Liver (tissue), 9 donors: ENCODE data around the gene INO80C. TPM values are rescaled to one million over a fixed set of nuclear protein-coding genes. Genes with fewer than 3 reads are reported as not detected.

Experiments
- DNase-seq: peaks from one replicate; pipeline ENCODE4 v3.0.0-alpha.2; 2017; ENCODE audit warnings: low spot score
- H3K27ac ChIP-seq, 2 donors: one replicate each; pipeline ENCODE4 v1.7.0; 2013; ENCODE audit warnings: inconsistent platforms in 2 of 2, low read length in 2 of 2, control low read depth in 1 of 2, low read depth in 1 of 2, mild to moderate bottlenecking in 1 of 2
- H3K27me3 ChIP-seq, 4 donors: one replicate each; pipeline versions ENCODE4 v1.6.1 to v1.7.0; 2013; ENCODE audit warnings: low read length in 3 of 4, inconsistent platforms in 1 of 4, mild to moderate bottlenecking in 1 of 4, moderate library complexity in 1 of 4; ENCODE audit not compliant: control insufficient read depth in 4 of 4, insufficient read depth in 4 of 4
- H3K36me3 ChIP-seq, 4 donors: one replicate each; pipeline versions ENCODE4 v1.6.1 to v1.7.0; 2013; ENCODE audit warnings: low read length in 3 of 4, mild to moderate bottlenecking in 3 of 4, low read depth in 1 of 4, moderate library complexity in 1 of 4; ENCODE audit not compliant: control insufficient read depth in 4 of 4, insufficient read depth in 3 of 4
- H3K4me1 ChIP-seq, 4 donors: one replicate each; pipeline versions ENCODE4 v1.6.1 to v1.7.0; 2013; ENCODE audit warnings: low read length in 3 of 4, mild to moderate bottlenecking in 3 of 4, moderate library complexity in 1 of 4; ENCODE audit not compliant: control insufficient read depth in 4 of 4, insufficient read depth in 4 of 4
- H3K4me3 ChIP-seq, 3 donors: one replicate each; pipeline versions ENCODE4 v1.6.1 to v1.7.0; 2013; ENCODE audit warnings: low read length in 3 of 3, control low read depth in 1 of 3, low read depth in 1 of 3, mild to moderate bottlenecking in 1 of 3
- H3K9ac ChIP-seq, 2 donors: one replicate each; pipeline ENCODE4 v1.7.0; 2013; ENCODE audit warnings: low read length in 2 of 2, mild to moderate bottlenecking in 2 of 2, moderate library complexity in 2 of 2, control low read depth in 1 of 2, low read depth in 1 of 2
- H3K9me3 ChIP-seq, 4 donors: one replicate each; pipeline versions ENCODE4 v1.6.1 to v1.7.0; 2013; ENCODE audit warnings: low read length in 3 of 4; ENCODE audit not compliant: control insufficient read depth in 4 of 4
- EGR1 ChIP-seq, 2 donors: IDR thresholded peaks; 2 replicates each; pipeline ENCODE4 v1.6.1; 2016 to 2018; ENCODE audit warnings: antibody characterized with exemption in 2 of 2, low read depth in 2 of 2
- FOXA2 ChIP-seq: IDR thresholded peaks from 2 replicates; pipeline ENCODE4 v1.6.1; 2016; ENCODE audit warnings: antibody characterized with exemption
- HNF4G ChIP-seq: IDR thresholded peaks from 2 replicates; pipeline ENCODE4 v1.6.1; 2016; ENCODE audit warnings: antibody characterized with exemption
- NR2F2 ChIP-seq: IDR thresholded peaks from 2 replicates; pipeline ENCODE4 v1.6.1; 2016; ENCODE audit warnings: antibody characterized with exemption
- REST ChIP-seq: IDR thresholded peaks from 2 replicates; pipeline ENCODE4 v1.6.1; 2016; ENCODE audit warnings: antibody characterized with exemption, mild to moderate bottlenecking
- RXRA ChIP-seq, 2 donors: IDR thresholded peaks; 2 replicates each; pipeline ENCODE4 v1.6.1; 2017 to 2018; ENCODE audit warnings: antibody characterized with exemption in 2 of 2, mild to moderate bottlenecking in 1 of 2
- YY1 ChIP-seq: IDR thresholded peaks from 2 replicates; pipeline ENCODE4 v1.6.1; 2016; ENCODE audit warnings: antibody characterized with exemption, mild to moderate bottlenecking
- ZBTB33 ChIP-seq: IDR thresholded peaks from 2 replicates; pipeline ENCODE4 v1.6.1; 2016; ENCODE audit warnings: antibody characterized with exemption
- WGBS: extraction: QIAGEN DNeasy Blood & Tissue Kit; methylation state at CpG from one replicate; pipeline ENCODE4 v1.1.7; 2013; 5-methylcytosine and 5-hydroxymethylcytosine counted together
- polyA plus RNA-seq, 2 donors: library from polyadenylated mRNA; stranded (reverse) in 1 of 2; unstranded in 1 of 2; fragments of 200-250 nt in 1 of 2; fragments of >200 nt in 1 of 2; fragmentation: Nextera tagmentation in 1 of 2; extraction: Ambion mirVana in 1 of 2; gene quantifications; one replicate each; pipeline versions ENCODE4 v1.2.1 to v1.2.3, GENCODE V29; 2013 to 2015
- total RNA-seq, 2 donors: library from RNA; depleted of rRNA; stranded (reverse); fragments of >200 nt; gene quantifications; one replicate each; pipeline ENCODE4 v1.2.3, GENCODE V29; 2014
- TF ChIP-seq, protein P1 (sequence below): IDR thresholded peaks from 2 replicates; pipeline ENCODE4 v1.6.1; 2016; ENCODE audit warnings: antibody characterized with exemption
- TF ChIP-seq, protein P2 (sequence below): fragments of 150-350 bp; IDR thresholded peaks from 2 replicates; pipeline ENCODE4 v1.5.1; 2017; ENCODE audit warnings: improper control_type of control experiment, low read depth, low read length; ENCODE audit not compliant: missing input control
- donor health status: healthy.
- donor health status: healthy.
- donor health status: healthy.
- donor health status: healthy.
- donor health status: healthy.

Gene INO80C
- total and polyA plus RNA-seq, 4 donors = 4.6 to 13.4 (median 10.5) TPM

DNA sequence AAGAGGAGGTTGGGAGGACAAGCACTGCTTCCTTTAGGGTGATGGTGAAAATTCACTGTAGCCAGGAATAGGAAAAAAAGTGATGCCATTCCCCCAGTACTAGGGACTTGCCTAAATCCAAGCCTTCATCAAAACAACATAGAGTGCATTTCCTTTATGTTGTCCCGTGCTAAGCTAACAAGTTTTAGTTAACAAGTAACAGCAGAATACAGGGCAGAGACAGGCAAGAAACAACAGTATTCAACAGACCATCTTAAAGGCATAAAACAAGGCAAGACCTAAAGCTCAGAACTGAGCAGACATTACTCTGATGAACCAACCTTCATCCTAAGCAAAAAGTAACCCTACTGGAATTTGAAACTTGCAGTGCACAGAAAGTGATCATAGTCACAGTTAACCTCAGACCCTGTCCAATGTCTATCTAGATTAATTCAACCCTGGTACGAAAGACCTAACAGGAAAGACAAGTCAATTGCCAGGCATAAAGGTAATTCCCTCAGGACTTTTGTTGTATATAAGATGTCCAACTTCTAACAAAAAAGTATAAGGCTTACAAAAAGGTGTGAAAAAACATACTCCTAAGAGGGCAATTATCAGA is 49.3 kb upstream of the INO80C start:
- WGBS = 70% methylated on average over 2 of the region's 2 CpGs
- Histone ChIP-seq H3K4me3 (no peak overlapping the region), H3K9me3 (no peaks in the 10 kb centered on the region), H3K27me3 (no peaks in the 10 kb centered on the region), H3K9ac (no peak overlapping the region), H3K36me3 (no peaks in the 10 kb centered on the region), H3K27ac (no peak overlapping the region), H3K4me1 (no peaks in the 10 kb centered on the region)
- no peak for DNase-seq
- TF ChIP-seq RXRA (IDR thresholded peaks at IDR 0.05) = no peak
- no peak for TF ChIP-seq FOXA2
- TF ChIP-seq REST = no peak
- no peak for TF ChIP-seq EGR1 (IDR thresholded peaks at IDR 0.05; ENCODE audit: low read depth in 2 of 2)
- no peak for TF ChIP-seq NR2F2
- no peak for TF ChIP-seq ZBTB33
- no peak for TF ChIP-seq HNF4G
- TF ChIP-seq, protein P1, sequence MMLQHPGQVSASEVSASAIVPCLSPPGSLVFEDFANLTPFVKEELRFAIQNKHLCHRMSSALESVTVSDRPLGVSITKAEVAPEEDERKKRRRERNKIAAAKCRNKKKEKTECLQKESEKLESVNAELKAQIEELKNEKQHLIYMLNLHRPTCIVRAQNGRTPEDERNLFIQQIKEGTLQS = no peak
- TF ChIP-seq YY1 = no peak

DNA sequence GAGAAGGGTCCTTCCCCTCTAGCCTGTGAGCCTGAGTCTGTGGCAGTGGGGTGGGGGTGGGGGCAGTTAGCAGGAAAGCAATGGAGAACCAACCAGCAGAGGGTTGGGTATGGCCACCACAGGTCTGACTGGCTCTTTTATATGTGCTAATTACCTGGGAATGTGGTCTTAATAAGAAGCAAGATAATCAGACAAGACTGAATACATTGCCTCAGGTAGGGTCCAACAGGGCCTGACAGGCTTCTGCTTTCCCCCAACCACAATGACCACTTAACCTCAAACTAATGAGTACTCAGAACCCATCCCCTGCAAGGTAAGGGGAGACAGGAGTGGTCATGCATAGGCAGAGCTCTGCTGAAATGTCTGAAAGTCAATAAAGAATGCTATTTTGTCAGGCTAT is 44.6 kb upstream of the INO80C start:
- Histone ChIP-seq H3K27me3 (no peaks in the 10 kb centered on the region), H3K9me3 (no peaks in the 10 kb centered on the region), H3K9ac (no peak overlapping the region), H3K4me1 (no peaks in the 10 kb centered on the region), H3K36me3 (no peaks in the 10 kb centered on the region), H3K27ac (no peak overlapping the region), H3K4me3 (no peak overlapping the region)
- TF ChIP-seq YY1 (no peak), EGR1 (IDR thresholded peaks at IDR 0.05; ENCODE audit: low read depth in 2 of 2) (no peak)
- TF ChIP-seq, protein P2, sequence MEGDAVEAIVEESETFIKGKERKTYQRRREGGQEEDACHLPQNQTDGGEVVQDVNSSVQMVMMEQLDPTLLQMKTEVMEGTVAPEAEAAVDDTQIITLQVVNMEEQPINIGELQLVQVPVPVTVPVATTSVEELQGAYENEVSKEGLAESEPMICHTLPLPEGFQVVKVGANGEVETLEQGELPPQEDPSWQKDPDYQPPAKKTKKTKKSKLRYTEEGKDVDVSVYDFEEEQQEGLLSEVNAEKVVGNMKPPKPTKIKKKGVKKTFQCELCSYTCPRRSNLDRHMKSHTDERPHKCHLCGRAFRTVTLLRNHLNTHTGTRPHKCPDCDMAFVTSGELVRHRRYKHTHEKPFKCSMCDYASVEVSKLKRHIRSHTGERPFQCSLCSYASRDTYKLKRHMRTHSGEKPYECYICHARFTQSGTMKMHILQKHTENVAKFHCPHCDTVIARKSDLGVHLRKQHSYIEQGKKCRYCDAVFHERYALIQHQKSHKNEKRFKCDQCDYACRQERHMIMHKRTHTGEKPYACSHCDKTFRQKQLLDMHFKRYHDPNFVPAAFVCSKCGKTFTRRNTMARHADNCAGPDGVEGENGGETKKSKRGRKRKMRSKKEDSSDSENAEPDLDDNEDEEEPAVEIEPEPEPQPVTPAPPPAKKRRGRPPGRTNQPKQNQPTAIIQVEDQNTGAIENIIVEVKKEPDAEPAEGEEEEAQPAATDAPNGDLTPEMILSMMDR = no peak
- no peak for DNase-seq
